ENCODE measurements around the gene NKX1-2. TPM values are rescaled to one million over a fixed set of nuclear protein-coding genes. Genes with fewer than 3 reads are reported as not detected.

Gene NKX1-2
- total and polyA plus RNA-seq, 2 of the 8 experiments (the other 6 are each of a cell fraction or from before 2014, with no cell fraction given): 12.7 to 34.9 TPM

- peak; percentile 45 to 49 (median 47) for TF ChIP-seq CTCF (IDR thresholded peaks at IDR 0.05; ENCODE audit: control extremely low read depth in 1 of 3, insufficient read depth in 1 of 3, low read depth in 1 of 3, low read length in 3 of 3)
- TF ChIP-seq JUN (IDR thresholded peaks at IDR 0.05; ENCODE audit: low read depth, low read length): no peak
- TF ChIP-seq E2F6 (IDR thresholded peaks at IDR 0.05): no peak
- no peak for TF ChIP-seq EGR1 (IDR thresholded peaks at IDR 0.05; ENCODE audit: borderline replicate concordance, low read depth, low read length)
- no peak for TF ChIP-seq SP2 (IDR thresholded peaks at IDR 0.05; ENCODE audit: low read length)
- TF ChIP-seq CTBP2 (IDR thresholded peaks at IDR 0.05; ENCODE audit: borderline replicate concordance, insufficient read depth, insufficient read length, low read length): no peak
- TF ChIP-seq ZNF274 (IDR thresholded peaks at IDR 0.05; ENCODE audit: borderline replicate concordance, extremely low read depth, low read length): no peak
- no peak for TF ChIP-seq CBX8 (IDR thresholded peaks at IDR 0.05; ENCODE audit: borderline replicate concordance, low read depth, low read length)
- TF ChIP-seq ATF2 (IDR thresholded peaks at IDR 0.05; ENCODE audit: low read length): no peak
- no peak for TF ChIP-seq CEBPB (IDR thresholded peaks at IDR 0.05; ENCODE audit: low read depth, low read length)
- TF ChIP-seq BCL11A (IDR thresholded peaks at IDR 0.05; ENCODE audit: low read depth in 2 of 2, low read length in 2 of 2): no peak
- TF ChIP-seq GTF2F1 (IDR thresholded peaks at IDR 0.05; ENCODE audit: borderline replicate concordance, low read depth, low read length): no peak
- TF ChIP-seq KDM4A (IDR thresholded peaks at IDR 0.05; ENCODE audit: low read depth, low read length, severe bottlenecking): no peak
- TF ChIP-seq TAF1 (IDR thresholded peaks at IDR 0.05; ENCODE audit: low read depth, low read length): 0 out of 2 replicates have a peak, but pooled peaks have one; percentile 10
- peak; percentile 45; the same call in 1 of the 2 replicates for TF ChIP-seq GABPA (IDR thresholded peaks at IDR 0.05; ENCODE audit: borderline replicate concordance, insufficient read depth, low read length)
- TF ChIP-seq RNF2 (IDR thresholded peaks at IDR 0.05; ENCODE audit: borderline replicate concordance, low read depth, low read length, missing control alignments, poor library complexity, severe bottlenecking): no peak
- TF ChIP-seq HDAC6 (IDR thresholded peaks at IDR 0.05; ENCODE audit: low read depth, low read length): no peak
- no peak for TF ChIP-seq HDAC2 (IDR thresholded peaks at IDR 0.05; ENCODE audit: borderline replicate concordance in 1 of 2, low read depth in 2 of 2, low read length in 2 of 2)
- no peak for TF ChIP-seq TBP (IDR thresholded peaks at IDR 0.05; ENCODE audit: low read depth, low read length)
Observed at GRCh38 chr10:124448696-124449169, 1.1 kb downstream of the NKX1-2 start (continued).

Data from H1 (cell line).